GM12878 (cell line): ENCODE results near the gene L3MBTL1. TPM values are rescaled to one million over a fixed set of nuclear protein-coding genes. Genes with fewer than 3 reads are reported as not detected.

Source experiments
- ATAC-seq: fragments of 200-7000 bp; cut with Tn5 transposase; 3 replicates; pipeline ENCODE4 v1.9.1; 2020; ENCODE audit warnings: mild to moderate bottlenecking, moderate library complexity
- BruUV-seq: library from RNA; stranded (reverse); fragments of 400-500 nt; replicated peaks from 2 replicates; lab custom pipeline; 2021; lab: Mats Ljungman, UMichigan
- CTCF ChIA-PET: fragments of 300-600 bp; sonication (Branson Sonifier 250); formaldehyde crosslinking; extraction: SDS; loops from one replicate; lab custom pipeline; 2021; ENCODE audit warnings: inconsistent platforms; lab: Yijun Ruan, JAX
- POLR2A ChIA-PET: fragments of 350-600 bp; formaldehyde crosslinking; extraction: SDS; loops from one replicate; lab custom pipeline; 2021; ENCODE audit warnings: inconsistent platforms; lab: Charles Lee
- RAD21 ChIA-PET: fragments of 300-600 bp; sonication (Branson Sonifier 250); formaldehyde crosslinking; loops from one replicate; lab custom pipeline; 2023; ENCODE audit warnings: antibody characterized with exemption; ENCODE audit not compliant: unreplicated experiment; lab: Charles Lee
- SMC1A ChIA-PET: fragments of 300-600 bp; sonication (Branson Sonifier 250); formaldehyde crosslinking; loops from one replicate; lab custom pipeline; 2023; ENCODE audit not compliant: unreplicated experiment, uncharacterized antibody; lab: Charles Lee
- DNase-seq: peaks from one replicate; pipeline ENCODE4 v3.0.0-alpha.2; 2011; ENCODE audit warnings: low read depth, low spot score
- FAIRE-seq: peaks from 3 replicates; lab custom pipeline; 2011; peaks lifted over from hg19 to GRCh38; lab: Jason Lieb, UNC
- H2AFZ ChIP-seq: 2 replicates; pipeline ENCODE4 v1.6.0; 2011; ENCODE audit warnings: low read depth, low read length, control low read depth; ENCODE audit not compliant: control insufficient read depth
- H3K27ac ChIP-seq: 2 replicates; pipeline ENCODE4 v1.5.1; 2011; ENCODE audit warnings: control low read depth; ENCODE audit not compliant: control insufficient read depth, insufficient read depth
- H3K27me3 ChIP-seq, 2 experiments: replicated peaks in 1 of 2; 2 replicates each; pipeline versions ENCODE4 v1.6.0 to v1.6.1; 2011; ENCODE audit warnings: low read length in 1 of 2; ENCODE audit not compliant: control insufficient read depth in 2 of 2, insufficient read depth in 2 of 2
- H3K36me3 ChIP-seq, 2 experiments: 2 replicates each; pipeline ENCODE4 v1.5.1; 2011; ENCODE audit warnings: low read length in 1 of 2; ENCODE audit not compliant: control insufficient read depth in 2 of 2, insufficient read depth in 2 of 2
- H3K4me1 ChIP-seq: 2 replicates; pipeline ENCODE4 v1.6.1; 2011; ENCODE audit warnings: mild to moderate bottlenecking, low read length, moderate library complexity, mixed read lengths; ENCODE audit not compliant: control insufficient read depth, insufficient read depth
- H3K4me2 ChIP-seq: 2 replicates; pipeline ENCODE4 v1.6.0; 2011; ENCODE audit warnings: control low read depth; ENCODE audit not compliant: control insufficient read depth, insufficient read depth
- H3K4me3 ChIP-seq: fragments of 200-600 bp; sonication (generic); 2 replicates; pipeline ENCODE4 v1.5.1; 2016
- H3K79me2 ChIP-seq: 2 replicates; pipeline ENCODE4 v1.6.0; 2011; ENCODE audit warnings: low read length; ENCODE audit not compliant: control insufficient read depth, insufficient read depth
- H3K9ac ChIP-seq: 2 replicates; pipeline ENCODE4 v1.8.0; 2011; ENCODE audit warnings: low read length, control low read depth, mixed read lengths; ENCODE audit not compliant: control insufficient read depth, insufficient read depth
- H3K9me3 ChIP-seq: replicated peaks from 3 replicates; pipeline ENCODE4 v1.5.1; 2011; ENCODE audit warnings: mild to moderate bottlenecking, low read length; ENCODE audit not compliant: control insufficient read depth, insufficient read depth
- H4K20me1 ChIP-seq: 2 replicates; pipeline ENCODE4 v1.6.0; 2011; ENCODE audit not compliant: control insufficient read depth, insufficient read depth
- BCL11A ChIP-seq: IDR thresholded peaks from 2 replicates; pipeline ENCODE4 v1.6.1; 2011; ENCODE audit warnings: low read depth, low read length
- ESRRA ChIP-seq: IDR thresholded peaks from 2 replicates; pipeline ENCODE4 v1.6.1; 2012; ENCODE audit warnings: mild to moderate bottlenecking, low read length, improper control_type of control experiment
- FOXK2 ChIP-seq: fragments of 450-650 bp; IDR thresholded peaks from 2 replicates; pipeline ENCODE4 v1.6.1; 2017; ENCODE audit warnings: mild to moderate bottlenecking, moderate library complexity
- IKZF2 ChIP-seq, 2 experiments: fragments of 450-650 bp; IDR thresholded peaks; 2 replicates each; pipeline ENCODE4 v1.6.1; 2017; ENCODE audit warnings: mild to moderate bottlenecking in 2 of 2, moderate library complexity in 2 of 2
- KLF5 ChIP-seq: fragments of 450-650 bp; IDR thresholded peaks from 2 replicates; pipeline ENCODE4 v1.6.1; 2014; ENCODE audit warnings: mild to moderate bottlenecking; ENCODE audit not compliant: partially characterized antibody
- MXI1 ChIP-seq: fragments of 150-350 bp; IDR thresholded peaks from 2 replicates; pipeline ENCODE4 v1.6.1; 2011; ENCODE audit warnings: low read depth, mild to moderate bottlenecking, inconsistent platforms, low read length, improper control_type of control experiment
- NBN ChIP-seq: fragments of 450-650 bp; IDR thresholded peaks from 2 replicates; pipeline ENCODE4 v1.6.1; 2016
- NFXL1 ChIP-seq: fragments of 450-650 bp; IDR thresholded peaks from 2 replicates; pipeline ENCODE4 v1.6.1; 2017; ENCODE audit warnings: antibody characterized with exemption, mild to moderate bottlenecking, borderline replicate concordance
- NFYB ChIP-seq: IDR thresholded peaks from 2 replicates; pipeline ENCODE4 v1.6.1; 2011; ENCODE audit warnings: low read depth, mild to moderate bottlenecking, low read length, improper control_type of control experiment, moderate library complexity; ENCODE audit not compliant: insufficient read depth
- POLR2AphosphoS2 ChIP-seq: IDR thresholded peaks from 2 replicates; pipeline ENCODE4 v1.6.1; 2011; ENCODE audit warnings: low read depth, mild to moderate bottlenecking, low read length, improper control_type of control experiment, moderate library complexity
- POLR2AphosphoS5 ChIP-seq: IDR thresholded peaks from 2 replicates; pipeline ENCODE4 v1.6.1; 2011; ENCODE audit warnings: mild to moderate bottlenecking, low read length, inconsistent platforms
- RAD21 ChIP-seq: IDR thresholded peaks from 2 replicates; pipeline ENCODE4 v1.6.1; 2011; ENCODE audit warnings: mild to moderate bottlenecking, low read depth, low read length, moderate library complexity; ENCODE audit not compliant: insufficient read depth
- SMC3 ChIP-seq: IDR thresholded peaks from 2 replicates; pipeline ENCODE4 v1.6.1; 2011; ENCODE audit warnings: low read length, improper control_type of control experiment, borderline replicate concordance
- SUPT20H ChIP-seq: IDR thresholded peaks from 2 replicates; pipeline ENCODE4 v1.6.1; 2011; ENCODE audit warnings: low read depth, mild to moderate bottlenecking, low read length, moderate library complexity, borderline replicate concordance; ENCODE audit not compliant: control insufficient read depth
- TAF1 ChIP-seq: IDR thresholded peaks from 2 replicates; pipeline ENCODE4 v1.6.1; 2011; ENCODE audit warnings: mild to moderate bottlenecking, low read depth, low read length, borderline replicate concordance
- TBL1XR1 ChIP-seq: IDR thresholded peaks from 2 replicates; pipeline ENCODE4 v1.6.1; 2012; ENCODE audit warnings: low read depth, low read length, improper control_type of control experiment
- TCF12 ChIP-seq: IDR thresholded peaks from 2 replicates; pipeline ENCODE4 v1.6.1; 2011; ENCODE audit warnings: low read depth, mild to moderate bottlenecking, low read length
- ZNF207 ChIP-seq: fragments of 450-650 bp; IDR thresholded peaks from 2 replicates; pipeline ENCODE4 v1.6.1; 2014; ENCODE audit warnings: antibody characterized with exemption, mild to moderate bottlenecking, borderline replicate concordance
- ZNF217 ChIP-seq: fragments of 450-650 bp; IDR thresholded peaks from 2 replicates; pipeline ENCODE4 v1.6.1; 2017; ENCODE audit warnings: antibody characterized with exemption, mild to moderate bottlenecking
- ZSCAN29 ChIP-seq: fragments of 450-650 bp; IDR thresholded peaks from 2 replicates; pipeline ENCODE4 v1.6.1; 2017; ENCODE audit warnings: mild to moderate bottlenecking, moderate library complexity
- whole genome bisulfite sequencing: methylation state at CpG from one replicate; pipeline ENCODE4 v1.1.6; 2016; ENCODE audit warnings: low lambda C conversion rate; ENCODE audit not compliant: insufficient replicate concordance, insufficient coverage; ENCODE audit errors: missing lambda C conversion rate; 5-methylcytosine and 5-hydroxymethylcytosine counted together
- in situ Hi-C: fragments of 300-500 bp; cut with MboI; formaldehyde crosslinking; loops from 9 replicates; pipeline ENCODE4 v1.14.3; 2018; ENCODE audit warnings: mixed read lengths
- intact Hi-C: fragments of 100-400 bp; cut with micrococcal nuclease; formaldehyde crosslinking; loops from one replicate; pipeline ENCODE4 v1.14.2; 2022; ENCODE audit not compliant: unreplicated experiment
- polyA plus RNA-seq, 11 experiments: library from polyadenylated mRNA; depleted of rRNA in 4 of 11; unstranded in 6 of 11; stranded (reverse) in 5 of 11; fragments of >200 nt; fragmentation: Nextera tagmentation in 4 of 11; fragmentation: Illumina TruSeq in 1 of 11; extraction: Ambion mirVana in 4 of 11; extraction: Trizol in 1 of 11; gene quantifications; 1 replicate in 1 of 11; 2 replicates in 10 of 11; pipeline versions ENCODE4 v1.2.1 to v1.2.3, GENCODE V29; 2011 to 2016; ENCODE audit warnings: inconsistent platforms in 2 of 11, missing spikeins in 2 of 11, low read depth in 1 of 11
- total RNA-seq, 4 experiments: library from RNA; depleted of rRNA in 3 of 4; stranded (reverse); fragments of >200 nt in 3 of 4; fragmentation: Illumina TruSeq in 1 of 4; extraction: Trizol in 1 of 4; gene quantifications; 2 replicates each; pipeline versions ENCODE4 v1.2.1 to v1.2.3, GENCODE V29; 2013 to 2021

Gene L3MBTL1
- total and polyA plus RNA-seq, 10 of the 15 experiments (the other 5 are each of a cell fraction or from before 2014, with no cell fraction given): 0.56 to 6.6 (median 3.9) TPM

DNA sequence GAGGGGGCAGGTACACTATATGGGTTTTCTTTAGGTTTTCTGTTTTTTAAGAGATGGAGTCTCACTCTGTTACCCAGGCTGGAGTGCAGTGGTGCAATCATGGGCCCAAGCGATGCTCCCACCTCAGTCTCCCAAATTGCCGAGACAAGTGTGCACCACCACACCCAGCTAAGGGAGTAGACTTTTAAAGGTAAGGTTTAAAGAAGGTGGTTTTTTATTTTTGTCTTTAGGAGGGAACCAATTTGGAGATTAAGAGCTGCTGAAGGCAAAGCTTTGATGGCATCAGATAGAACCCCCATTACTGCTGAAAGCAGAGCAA, 41.9 kb upstream of the L3MBTL1 start:
- no peak; the same call in 2 of the 3 replicates for ATAC-seq
- no peak for FAIRE-seq
- H3K9ac ChIP-seq: no peak overlapping the region
- no peak overlapping the region for H3K4me3 ChIP-seq
- TF ChIP-seq ESRRA (no peak), NFXL1 (no peak), ZSCAN29 (no peak), POLR2AphosphoS5 (peak; percentile 18; the same call in 1 of the 2 replicates), TCF12 (no peak), POLR2AphosphoS2 (peak; percentile 69; the same call in 1 of the 2 replicates), MXI1 (no peak)
- TF ChIP-seq, all 136 proteins: peak for 2
- intact Hi-C loops (no loop called here), in situ Hi-C loops (no loop called here)
- H3K27ac ChIP-seq: no peak overlapping the region
- DNase-seq: no peak
- H3K9me3 ChIP-seq: no peaks in the 10 kb centered on the region
- SMC1A ChIA-PET: interaction anchor here (1.0 kb wide), 1 partner anchor 17 kb away, joined by 3 read pairs; no protein-coding TSS in a partner anchor
- H4K20me1 ChIP-seq: no peaks in the 10 kb centered on the region
- CTCF ChIA-PET: interaction anchor here (0.8 to 1.6 kb wide), 2 partner anchors 13 to 61 kb away, joined by 3 read pairs; no protein-coding TSS in a partner anchor
- RAD21 ChIA-PET: no interaction called here
- no peak overlapping the region for H3K4me2 ChIP-seq
- no peak overlapping the region for H2AFZ ChIP-seq
- H3K36me3 ChIP-seq: peaks cover 0 to 22% of the 10 kb centered on the region in 2 experiments; a peak in 3 of 4 replicates
- POLR2A ChIA-PET: interaction anchor here (1.1 to 1.4 kb wide), 2 partner anchors 8 to 9 kb away, joined by 3 to 7 read pairs; partner anchors contain the start of gene SRSF6
- 100% methylated on average over 2 of the region's 2 CpGs for WGBS
- H3K27me3 ChIP-seq: no peaks in the 10 kb centered on the region
- no peaks in the 10 kb centered on the region for H3K4me1 ChIP-seq
- H3K79me2 ChIP-seq: peaks cover 3% of the 10 kb centered on the region
- no TSS peak for BruUV-seq

DNA sequence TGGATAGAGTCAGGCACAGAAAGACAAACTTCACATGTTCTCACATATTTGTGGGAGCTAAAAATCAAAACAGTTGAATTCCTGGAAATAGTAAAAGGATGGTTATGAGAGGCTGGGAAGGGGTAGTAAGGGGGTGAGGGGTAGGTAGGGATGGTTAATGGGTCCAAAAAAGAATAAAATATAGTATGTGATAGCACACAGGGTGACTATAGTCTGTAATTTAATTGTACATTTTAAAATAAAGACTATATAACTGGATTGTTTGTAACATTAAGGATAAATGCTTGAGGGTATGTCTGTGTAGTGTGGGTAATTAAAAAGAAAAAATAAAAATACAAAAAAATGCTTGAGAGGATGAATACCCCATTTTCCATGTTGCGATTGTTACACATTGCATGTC, 39.9 kb upstream of the L3MBTL1 start:
- Histone ChIP-seq H3K36me3 (peaks cover 0 to 14% of the 10 kb centered on the region in 2 experiments; a peak in 3 of 4 replicates), H3K4me1 (no peaks in the 10 kb centered on the region), H3K9ac (no peak overlapping the region), H3K27me3 (no peaks in the 10 kb centered on the region), H3K79me2 (no peaks in the 10 kb centered on the region; the same call in 1 of the 2 replicates), H3K27ac (no peak overlapping the region), H2AFZ (no peak overlapping the region), H3K4me2 (no peak overlapping the region), H3K9me3 (no peaks in the 10 kb centered on the region), H4K20me1 (no peaks in the 10 kb centered on the region), H3K4me3 (no peak overlapping the region)
- no TSS peak for BruUV-seq
- ChIA-PET POLR2A (no interaction called here), CTCF (no interaction called here), RAD21 (no interaction called here), SMC1A (no interaction called here)
- no peak for FAIRE-seq
- no peak for TF ChIP-seq FOXK2
- TF ChIP-seq TBL1XR1: no peak
- no peak for TF ChIP-seq IKZF2 (IDR thresholded peaks at IDR 0.05)
- no peak for TF ChIP-seq SMC3
- TF ChIP-seq NBN: no peak
- no peak for TF ChIP-seq ZNF207
- TF ChIP-seq NFYB: no peak
- TF ChIP-seq RAD21: no peak
- TF ChIP-seq KLF5: no peak
- no peak for TF ChIP-seq ZNF217
- no peak for TF ChIP-seq ZSCAN29
- TF ChIP-seq TAF1: no peak
- TF ChIP-seq SUPT20H: no peak
- TF ChIP-seq BCL11A: no peak
- TF ChIP-seq NFXL1: no peak
- in situ Hi-C loops (no loop called here), intact Hi-C loops (no loop called here)
- no peak for ATAC-seq
- no peak for DNase-seq
- WGBS: 100% methylated on average over 1 of the region's 1 CpG
